GM15510 (cell line): ENCODE data around the gene ZNF77.

Experiments used
- POLR2A ChIP-seq: IDR thresholded peaks from 3 replicates; pipeline ENCODE4 v1.6.1; 2011; ENCODE audit warnings: borderline replicate concordance; ENCODE audit not compliant: insufficient read length; ENCODE audit errors: extremely low read depth

The ZNF77 gene

GRCh38 chr19:2944775-2945574 is at the start of gene ZNF77:
ZNF77 (minus strand) TSS chr19:2944971; CDS start chr19:2944840, 131 bp downstream.
- TF ChIP-seq POLR2A = peak; percentile 61

- no peak for TF ChIP-seq POLR2A
Observed at GRCh38 chr19:2993579-2993978, 48.8 kb upstream of the ZNF77 start.

- no peak for TF ChIP-seq POLR2A
Observed at GRCh38 chr19:2992958-2993357, 48.2 kb upstream of the ZNF77 start.

- no peak for TF ChIP-seq POLR2A
Observed at GRCh38 chr19:2989236-2989946, 44.6 kb upstream of the ZNF77 start.

GRCh38 chr19:2988568-2988967 is 43.8 kb upstream of the ZNF77 start:
- TF ChIP-seq POLR2A = no peak

- no peak for TF ChIP-seq POLR2A
Observed at GRCh38 chr19:2987797-2988196, 43.0 kb upstream of the ZNF77 start.

- no peak for TF ChIP-seq POLR2A
Observed at GRCh38 chr19:2986951-2987524, 42.3 kb upstream of the ZNF77 start.

- no peak for TF ChIP-seq POLR2A
Observed at GRCh38 chr19:2984215-2984528, 39.4 kb upstream of the ZNF77 start.

GRCh38 chr19:2983351-2984214 is 38.8 kb upstream of the ZNF77 start:
- no peak for TF ChIP-seq POLR2A

- no peak for TF ChIP-seq POLR2A
Observed at GRCh38 chr19:2982983-2983350, 38.2 kb upstream of the ZNF77 start.

GRCh38 chr19:2982561-2982960 is 37.8 kb upstream of the ZNF77 start:
- TF ChIP-seq POLR2A = no peak

GRCh38 chr19:2981898-2982297 is 37.1 kb upstream of the ZNF77 start:
- TF ChIP-seq POLR2A = no peak

GRCh38 chr19:2978772-2979171 is 34.0 kb upstream of the ZNF77 start:
- TF ChIP-seq POLR2A = no peak

GRCh38 chr19:2978166-2978767 is 33.5 kb upstream of the ZNF77 start:
- TF ChIP-seq POLR2A = no peak
